SH-SY5Y (cell line): ENCODE measurements around the gene STX16.

Experiments used
- GATA2 ChIP-seq: IDR thresholded peaks from 2 replicates; pipeline ENCODE4 v1.6.1; 2011; ENCODE audit warnings: mild to moderate bottlenecking, low read depth, low read length
- GATA3 ChIP-seq: IDR thresholded peaks from 2 replicates; pipeline ENCODE4 v1.6.1; 2011; ENCODE audit warnings: low read depth, mild to moderate bottlenecking, low read length, moderate library complexity

GRCh38 chr20:58691773-58692578, 40.9 kb downstream of the STX16 start:
- no peak for TF ChIP-seq GATA2
- no peak for TF ChIP-seq GATA3
